ENCODE measurements around the gene PAN3. TPM values are rescaled to one million over a fixed set of nuclear protein-coding genes. Genes with fewer than 3 reads are reported as not detected.

PAN3 gene
- total RNA-seq, 1 experiment from 2014 or later: 18.5 TPM

GRCh38 chr13:28163587-28163986, 25.2 kb downstream of the PAN3 start:
- intact Hi-C loops (cut with micrococcal nuclease; ENCODE audit: unreplicated experiment) (no loop called here), in situ Hi-C loops (cut with HindIII; ENCODE audit: low pct_unique_long_range_greater_than_20kb, low sequenced_read_pairs) (no loop called here)
- no peak for DNase-seq (ENCODE audit: low read depth, low spot score)
- Histone ChIP-seq H3K9me3 (ENCODE audit: control insufficient read depth, insufficient read depth, low read depth, low read length) (no peaks in the 10 kb centered on the region), H3K4me1 (ENCODE audit: control insufficient read depth, insufficient read depth, low read length) (peaks cover 9% of the 10 kb centered on the region; the same call in 1 of the 2 replicates), H3K36me3 (ENCODE audit: control insufficient read depth, insufficient read depth, low read length) (no peaks in the 10 kb centered on the region), H3K27ac (ENCODE audit: low read length) (no peak overlapping the region), H3K4me3 (ENCODE audit: low read depth in 2 of 2, low read length in 2 of 2) (no peak overlapping the region), H3K27me3 (ENCODE audit: control insufficient read depth, insufficient read depth, low read length) (no peaks in the 10 kb centered on the region)
- CTCF ChIA-PET: no interaction called here
- no peak for ATAC-seq
- POLR2A ChIA-PET: no interaction called here
- TF ChIP-seq TCF7L2 (IDR thresholded peaks at IDR 0.05; ENCODE audit: low read depth, low read length) (no peak), SIN3A (IDR thresholded peaks at IDR 0.05; ENCODE audit: borderline replicate concordance, insufficient read depth, low read depth, low read length) (no peak), CTCF (IDR thresholded peaks at IDR 0.05) (no peak), REST (IDR thresholded peaks at IDR 0.05; ENCODE audit: insufficient read depth in 1 of 2, low read depth in 2 of 2, low read length in 1 of 2) (no peak), POLR2AphosphoS5 (IDR thresholded peaks at IDR 0.05; ENCODE audit: low read depth, low read length) (no peak)
- BruUV-seq (replicated peaks): no TSS peak

- Histone ChIP-seq H3K9me3 (ENCODE audit: control insufficient read depth, insufficient read depth, low read depth, low read length) (no peaks in the 10 kb centered on the region), H3K4me3 (ENCODE audit: low read depth in 2 of 2, low read length in 2 of 2) (no peak overlapping the region), H3K27ac (ENCODE audit: low read length) (no peak overlapping the region), H3K27me3 (ENCODE audit: control insufficient read depth, insufficient read depth, low read length) (no peaks in the 10 kb centered on the region), H3K4me1 (ENCODE audit: control insufficient read depth, insufficient read depth, low read length) (peaks cover 5% of the 10 kb centered on the region; the same call in 1 of the 2 replicates), H3K36me3 (ENCODE audit: control insufficient read depth, insufficient read depth, low read length) (no peaks in the 10 kb centered on the region)
- intact Hi-C loops (cut with micrococcal nuclease; ENCODE audit: unreplicated experiment): no loop called here
- ChIA-PET POLR2A (no interaction called here), CTCF (no interaction called here)
- TF ChIP-seq SIN3A (IDR thresholded peaks at IDR 0.05; ENCODE audit: borderline replicate concordance, insufficient read depth, low read depth, low read length) (no peak), REST (IDR thresholded peaks at IDR 0.05; ENCODE audit: insufficient read depth in 1 of 2, low read depth in 2 of 2, low read length in 1 of 2) (no peak), POLR2AphosphoS5 (IDR thresholded peaks at IDR 0.05; ENCODE audit: low read depth, low read length) (no peak), CTCF (IDR thresholded peaks at IDR 0.05) (no peak), TCF7L2 (IDR thresholded peaks at IDR 0.05; ENCODE audit: low read depth, low read length) (no peak)
- no peak for DNase-seq (ENCODE audit: low read depth, low spot score)
- no TSS peak for BruUV-seq (replicated peaks)
- no peak for ATAC-seq
- in situ Hi-C loops (cut with HindIII; ENCODE audit: low pct_unique_long_range_greater_than_20kb, low sequenced_read_pairs): no loop called here
Measured at GRCh38 chr13:28166257-28166656, 27.9 kb downstream of the PAN3 start.

Data from Panc1 (cell line).